Measurements from ENCODE around the gene RPGRIP1L. TPM values are rescaled to one million over a fixed set of nuclear protein-coding genes. Genes with fewer than 3 reads are reported as not detected.

RPGRIP1L gene
- total RNA-seq, 3 donors from 2014 or later: 3.2 to 7.5 (median 7.5) TPM

DNA sequence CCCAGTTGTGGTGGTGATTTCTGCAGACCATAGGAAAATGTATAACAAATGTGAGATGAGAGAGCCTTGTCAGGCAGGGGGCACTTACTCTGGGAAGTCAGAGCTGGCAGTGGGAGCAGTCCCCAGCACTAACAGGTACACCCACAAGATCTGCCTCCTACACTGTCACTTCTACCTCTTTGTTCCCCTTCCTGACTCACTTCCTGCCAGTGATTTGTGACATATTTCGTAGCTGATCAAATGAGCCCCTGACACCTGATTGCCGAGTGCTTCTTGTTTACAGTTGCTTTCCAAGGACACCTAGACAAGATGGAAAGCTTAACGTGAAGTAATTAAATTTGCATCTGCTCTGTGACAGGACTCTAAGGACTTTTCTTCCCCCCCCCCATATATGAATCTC, 40.8 kb upstream of the RPGRIP1L start:
- Histone ChIP-seq H3K4me1 (peaks cover 0 to 2% of the 10 kb centered on the region in 2 donors), H3K36me3 (no peaks in the 10 kb centered on the region), H3K27ac (peak overlapping the region; percentile 52 to 77), H3K27me3 (no peaks in the 10 kb centered on the region), H3K9me3 (no peaks in the 10 kb centered on the region), H3K4me3 (no peak overlapping the region)
- TF ChIP-seq, protein P1, sequence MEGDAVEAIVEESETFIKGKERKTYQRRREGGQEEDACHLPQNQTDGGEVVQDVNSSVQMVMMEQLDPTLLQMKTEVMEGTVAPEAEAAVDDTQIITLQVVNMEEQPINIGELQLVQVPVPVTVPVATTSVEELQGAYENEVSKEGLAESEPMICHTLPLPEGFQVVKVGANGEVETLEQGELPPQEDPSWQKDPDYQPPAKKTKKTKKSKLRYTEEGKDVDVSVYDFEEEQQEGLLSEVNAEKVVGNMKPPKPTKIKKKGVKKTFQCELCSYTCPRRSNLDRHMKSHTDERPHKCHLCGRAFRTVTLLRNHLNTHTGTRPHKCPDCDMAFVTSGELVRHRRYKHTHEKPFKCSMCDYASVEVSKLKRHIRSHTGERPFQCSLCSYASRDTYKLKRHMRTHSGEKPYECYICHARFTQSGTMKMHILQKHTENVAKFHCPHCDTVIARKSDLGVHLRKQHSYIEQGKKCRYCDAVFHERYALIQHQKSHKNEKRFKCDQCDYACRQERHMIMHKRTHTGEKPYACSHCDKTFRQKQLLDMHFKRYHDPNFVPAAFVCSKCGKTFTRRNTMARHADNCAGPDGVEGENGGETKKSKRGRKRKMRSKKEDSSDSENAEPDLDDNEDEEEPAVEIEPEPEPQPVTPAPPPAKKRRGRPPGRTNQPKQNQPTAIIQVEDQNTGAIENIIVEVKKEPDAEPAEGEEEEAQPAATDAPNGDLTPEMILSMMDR (IDR thresholded peaks at IDR 0.05): no peak
- TF ChIP-seq POLR2AphosphoS5 (IDR thresholded peaks at IDR 0.05) (no peak), POLR2A (IDR thresholded peaks at IDR 0.05) (no peak)
- intact Hi-C loops (cut with DNase I; ENCODE audit: low total_unique reads): no loop called here
- DNase-seq (ENCODE audit: low spot score in 2 of 2): no peak

GRCh38 chr16:53743149-53743566, 39.5 kb upstream of the RPGRIP1L start:
- Histone ChIP-seq H3K36me3 (no peaks in the 10 kb centered on the region), H3K9me3 (no peaks in the 10 kb centered on the region), H3K27me3 (no peaks in the 10 kb centered on the region), H3K4me1 (peaks cover 0 to 2% of the 10 kb centered on the region in 2 donors), H3K27ac (no peak overlapping the region), H3K4me3 (no peak overlapping the region)
- intact Hi-C loops (cut with DNase I; ENCODE audit: low total_unique reads): no loop called here
- TF ChIP-seq, protein P1 (IDR thresholded peaks at IDR 0.05): peak in 2 of 3 donors; percentile 21 to 29
- TF ChIP-seq POLR2AphosphoS5 (IDR thresholded peaks at IDR 0.05): no peak
- DNase-seq (ENCODE audit: low spot score in 2 of 2): no peak

GRCh38 chr16:53741546-53741945, 37.9 kb upstream of the RPGRIP1L start:
- H3K4me3 ChIP-seq: no peak overlapping the region
- TF ChIP-seq POLR2A (IDR thresholded peaks at IDR 0.05) (no peak), POLR2AphosphoS5 (IDR thresholded peaks at IDR 0.05) (no peak)
- TF ChIP-seq, protein P1 (IDR thresholded peaks at IDR 0.05): no peak
- H3K27me3 ChIP-seq: no peaks in the 10 kb centered on the region
- H3K9me3 ChIP-seq: no peaks in the 10 kb centered on the region
- DNase-seq (ENCODE audit: low spot score in 2 of 2): no peak
- intact Hi-C loops (cut with DNase I; ENCODE audit: low total_unique reads): no loop called here
- H3K4me1 ChIP-seq: peaks cover 0 to 2% of the 10 kb centered on the region in 2 donors
- no peaks in the 10 kb centered on the region for H3K36me3 ChIP-seq
- H3K27ac ChIP-seq: no peak overlapping the region

- H3K4me3 ChIP-seq: no peak overlapping the region
- TF ChIP-seq POLR2AphosphoS5 (IDR thresholded peaks at IDR 0.05) (no peak), POLR2A (IDR thresholded peaks at IDR 0.05) (no peak)
- TF ChIP-seq, protein P1 (IDR thresholded peaks at IDR 0.05): no peak
- no peaks in the 10 kb centered on the region for H3K36me3 ChIP-seq
- H3K27ac ChIP-seq: no peak overlapping the region
- no peaks in the 10 kb centered on the region for H3K9me3 ChIP-seq
- intact Hi-C loops (cut with DNase I; ENCODE audit: low total_unique reads): no loop called here
- DNase-seq (ENCODE audit: low spot score in 2 of 2): no peak
- H3K4me1 ChIP-seq: peaks cover 0 to 2% of the 10 kb centered on the region in 2 donors
- no peaks in the 10 kb centered on the region for H3K27me3 ChIP-seq
Measured at GRCh38 chr16:53740933-53741531, 37.4 kb upstream of the RPGRIP1L start.

- Histone ChIP-seq H3K9me3 (no peaks in the 10 kb centered on the region), H3K27me3 (no peaks in the 10 kb centered on the region), H3K4me1 (peaks cover 0 to 2% of the 10 kb centered on the region in 2 donors), H3K4me3 (no peak overlapping the region), H3K27ac (no peak overlapping the region), H3K36me3 (no peaks in the 10 kb centered on the region)
- TF ChIP-seq POLR2A (IDR thresholded peaks at IDR 0.05): no peak
- TF ChIP-seq, protein P1 (IDR thresholded peaks at IDR 0.05): no peak
- no peak for TF ChIP-seq POLR2AphosphoS5 (IDR thresholded peaks at IDR 0.05)
- intact Hi-C loops (cut with DNase I; ENCODE audit: low total_unique reads): no loop called here
- DNase-seq (ENCODE audit: low spot score in 2 of 2): no peak
Measured at GRCh38 chr16:53740476-53740875, 36.8 kb upstream of the RPGRIP1L start.
